ENCODE data around the gene DAB2.

GRCh38 chr5:39373791-39374190 is 51.0 kb downstream of the DAB2 start:
- no peak for TF ChIP-seq CTCF (conservative IDR thresholded peaks at IDR 0.05 in 1 of 2, IDR thresholded peaks at IDR 0.05 in 1 of 2; ENCODE audit: low read depth in 1 of 2, low read length in 2 of 2)
- TF ChIP-seq EZH2 (IDR thresholded peaks at IDR 0.05; ENCODE audit: low read length, missing control alignments): no peak

Data from fibroblast of lung (primary cell).